Measurements from ENCODE around the gene TNFRSF21.

The TNFRSF21 gene

GRCh38 chr6:47206626-47207025, 103.1 kb downstream of the TNFRSF21 start:
- TF ChIP-seq CTCF (conservative IDR thresholded peaks at IDR 0.05; ENCODE audit: low read depth, low read length) = no peak
- no peak for DNase-seq (ENCODE audit: low read depth)

GRCh38 chr6:47203938-47204611, 105.6 kb downstream of the TNFRSF21 start:
- H3K4me3 ChIP-seq (ENCODE audit: low read length) = no peak overlapping the region
- no peak for TF ChIP-seq CTCF (conservative IDR thresholded peaks at IDR 0.05; ENCODE audit: low read depth, low read length)
- no peak for DNase-seq (ENCODE audit: low read depth)

More at GRCh38 chr6:47206626-47207025, 103.1 kb downstream of the TNFRSF21 start:
- H3K4me3 ChIP-seq (ENCODE audit: low read length) = no peak overlapping the region

GRCh38 chr6:47203266-47203937, 106.3 kb downstream of the TNFRSF21 start:
- no peak for TF ChIP-seq CTCF (conservative IDR thresholded peaks at IDR 0.05; ENCODE audit: low read depth, low read length)
- no peak for DNase-seq (ENCODE audit: low read depth)
- no peak overlapping the region for H3K4me3 ChIP-seq (ENCODE audit: low read length)

GRCh38 chr6:47202644-47203205, 107.0 kb downstream of the TNFRSF21 start:
- DNase-seq (ENCODE audit: low read depth) = no peak
- no peak overlapping the region for H3K4me3 ChIP-seq (ENCODE audit: low read length)
- TF ChIP-seq CTCF (conservative IDR thresholded peaks at IDR 0.05; ENCODE audit: low read depth, low read length) = no peak

- DNase-seq (ENCODE audit: low read depth) = no peak
- no peak for TF ChIP-seq CTCF (conservative IDR thresholded peaks at IDR 0.05; ENCODE audit: low read depth, low read length)
- H3K4me3 ChIP-seq (ENCODE audit: low read length) = no peak overlapping the region
These were observed 109.0 kb downstream of the TNFRSF21 start for GRCh38 chr6:47200536-47201334.

- no peak overlapping the region for H3K4me3 ChIP-seq (ENCODE audit: low read length)
- DNase-seq (ENCODE audit: low read depth) = no peak
- TF ChIP-seq CTCF (conservative IDR thresholded peaks at IDR 0.05; ENCODE audit: low read depth, low read length) = no peak
These were observed 111.7 kb downstream of the TNFRSF21 start for GRCh38 chr6:47197682-47198640.
